ENCODE results near the gene CDH13.

The CDH13 gene

GRCh38 chr16:82857693-82858365 is 231.1 kb downstream of the CDH13 start:
- Histone ChIP-seq H3K36me3 (ENCODE audit: insufficient read depth, low read length) (no peaks in the 10 kb centered on the region), H3K9me3 (replicated peaks; ENCODE audit: low read length) (no peaks in the 10 kb centered on the region), H3K4me1 (ENCODE audit: control insufficient read depth, insufficient read depth, low read length) (no peaks in the 10 kb centered on the region), H3K9ac (ENCODE audit: low read depth, low read length) (no peak overlapping the region), H3K4me2 (ENCODE audit: low read length) (no peak overlapping the region), H3K4me3 (ENCODE audit: low read length) (no peak overlapping the region), H3K27me3 (ENCODE audit: control insufficient read depth, insufficient read depth, low read length) (no peaks in the 10 kb centered on the region)

GRCh38 chr16:82859662-82860061 is 232.9 kb downstream of the CDH13 start:
- Histone ChIP-seq H3K4me1 (ENCODE audit: control insufficient read depth, insufficient read depth, low read length) (no peaks in the 10 kb centered on the region), H3K4me3 (ENCODE audit: low read length) (no peak overlapping the region), H3K9ac (ENCODE audit: low read depth, low read length) (no peak overlapping the region), H3K36me3 (ENCODE audit: insufficient read depth, low read length) (peaks cover under 1% of the 10 kb centered on the region), H3K4me2 (ENCODE audit: low read length) (no peak overlapping the region), H3K27me3 (ENCODE audit: control insufficient read depth, insufficient read depth, low read length) (no peaks in the 10 kb centered on the region), H3K9me3 (replicated peaks; ENCODE audit: low read length) (no peaks in the 10 kb centered on the region)

GRCh38 chr16:82860071-82860470 is 233.3 kb downstream of the CDH13 start:
- H3K4me3 ChIP-seq (ENCODE audit: low read length) = no peak overlapping the region
- H3K27me3 ChIP-seq (ENCODE audit: control insufficient read depth, insufficient read depth, low read length) = no peaks in the 10 kb centered on the region
- H3K36me3 ChIP-seq (ENCODE audit: insufficient read depth, low read length) = peaks cover 4% of the 10 kb centered on the region
- no peak overlapping the region for H3K9ac ChIP-seq (ENCODE audit: low read depth, low read length)
- no peaks in the 10 kb centered on the region for H3K4me1 ChIP-seq (ENCODE audit: control insufficient read depth, insufficient read depth, low read length)
- H3K9me3 ChIP-seq (replicated peaks; ENCODE audit: low read length) = no peaks in the 10 kb centered on the region
- H3K4me2 ChIP-seq (ENCODE audit: low read length) = no peak overlapping the region

GRCh38 chr16:82862057-82862456 is 235.3 kb downstream of the CDH13 start:
- H3K4me1 ChIP-seq (ENCODE audit: control insufficient read depth, insufficient read depth, low read length) = no peaks in the 10 kb centered on the region
- H3K27me3 ChIP-seq (ENCODE audit: control insufficient read depth, insufficient read depth, low read length) = no peaks in the 10 kb centered on the region
- no peak overlapping the region for H3K9ac ChIP-seq (ENCODE audit: low read depth, low read length)
- H3K9me3 ChIP-seq (replicated peaks; ENCODE audit: low read length) = no peaks in the 10 kb centered on the region
- no peak overlapping the region for H3K4me3 ChIP-seq (ENCODE audit: low read length)
- H3K4me2 ChIP-seq (ENCODE audit: low read length) = no peak overlapping the region
- H3K36me3 ChIP-seq (ENCODE audit: insufficient read depth, low read length) = peaks cover 4% of the 10 kb centered on the region

- H3K9me3 ChIP-seq (replicated peaks; ENCODE audit: low read length) = no peaks in the 10 kb centered on the region
- no peak overlapping the region for H3K4me3 ChIP-seq (ENCODE audit: low read length)
- H3K9ac ChIP-seq (ENCODE audit: low read depth, low read length) = no peak overlapping the region
- H3K4me1 ChIP-seq (ENCODE audit: control insufficient read depth, insufficient read depth, low read length) = no peaks in the 10 kb centered on the region
- no peak overlapping the region for H3K4me2 ChIP-seq (ENCODE audit: low read length)
- H3K27me3 ChIP-seq (ENCODE audit: control insufficient read depth, insufficient read depth, low read length) = no peaks in the 10 kb centered on the region
- H3K36me3 ChIP-seq (ENCODE audit: insufficient read depth, low read length) = peaks cover 4% of the 10 kb centered on the region
Observed at GRCh38 chr16:82864332-82865040, 237.7 kb downstream of the CDH13 start.

GRCh38 chr16:82865412-82865811 is 238.6 kb downstream of the CDH13 start:
- Histone ChIP-seq H3K4me3 (ENCODE audit: low read length) (no peak overlapping the region), H3K4me1 (ENCODE audit: control insufficient read depth, insufficient read depth, low read length) (no peaks in the 10 kb centered on the region), H3K9ac (ENCODE audit: low read depth, low read length) (no peak overlapping the region), H3K27me3 (ENCODE audit: control insufficient read depth, insufficient read depth, low read length) (no peaks in the 10 kb centered on the region), H3K36me3 (ENCODE audit: insufficient read depth, low read length) (peaks cover 4% of the 10 kb centered on the region), H3K9me3 (replicated peaks; ENCODE audit: low read length) (no peaks in the 10 kb centered on the region), H3K4me2 (ENCODE audit: low read length) (no peak overlapping the region)

GRCh38 chr16:82867485-82867884 is 240.7 kb downstream of the CDH13 start:
- Histone ChIP-seq H3K4me2 (ENCODE audit: low read length) (no peak overlapping the region), H3K4me1 (ENCODE audit: control insufficient read depth, insufficient read depth, low read length) (no peaks in the 10 kb centered on the region), H3K9ac (ENCODE audit: low read depth, low read length) (no peak overlapping the region)

GRCh38 chr16:82874271-82874670 is 247.5 kb downstream of the CDH13 start:
- H3K9me3 ChIP-seq (replicated peaks; ENCODE audit: low read length) = no peaks in the 10 kb centered on the region
- H3K4me1 ChIP-seq (ENCODE audit: control insufficient read depth, insufficient read depth, low read length) = no peaks in the 10 kb centered on the region
- H3K9ac ChIP-seq (ENCODE audit: low read depth, low read length) = no peak overlapping the region
- H3K4me3 ChIP-seq (ENCODE audit: low read length) = no peak overlapping the region
- H3K27me3 ChIP-seq (ENCODE audit: control insufficient read depth, insufficient read depth, low read length) = no peaks in the 10 kb centered on the region
- H3K36me3 ChIP-seq (ENCODE audit: insufficient read depth, low read length) = no peaks in the 10 kb centered on the region
- no peak overlapping the region for H3K4me2 ChIP-seq (ENCODE audit: low read length)

More at GRCh38 chr16:82867485-82867884, 240.7 kb downstream of the CDH13 start:
- H3K4me3 ChIP-seq (ENCODE audit: low read length) = no peak overlapping the region
- peaks cover 4% of the 10 kb centered on the region for H3K36me3 ChIP-seq (ENCODE audit: insufficient read depth, low read length)
- H3K9me3 ChIP-seq (replicated peaks; ENCODE audit: low read length) = no peaks in the 10 kb centered on the region
- H3K27me3 ChIP-seq (ENCODE audit: control insufficient read depth, insufficient read depth, low read length) = no peaks in the 10 kb centered on the region

- Histone ChIP-seq H3K36me3 (ENCODE audit: insufficient read depth, low read length) (no peaks in the 10 kb centered on the region), H3K9me3 (replicated peaks; ENCODE audit: low read length) (no peaks in the 10 kb centered on the region), H3K4me2 (ENCODE audit: low read length) (no peak overlapping the region), H3K4me3 (ENCODE audit: low read length) (no peak overlapping the region), H3K4me1 (ENCODE audit: control insufficient read depth, insufficient read depth, low read length) (no peaks in the 10 kb centered on the region), H3K9ac (ENCODE audit: low read depth, low read length) (no peak overlapping the region), H3K27me3 (ENCODE audit: control insufficient read depth, insufficient read depth, low read length) (no peaks in the 10 kb centered on the region)
Observed at GRCh38 chr16:82874672-82875071, 247.9 kb downstream of the CDH13 start.

- no peaks in the 10 kb centered on the region for H3K4me1 ChIP-seq (ENCODE audit: control insufficient read depth, insufficient read depth, low read length)
- no peaks in the 10 kb centered on the region for H3K27me3 ChIP-seq (ENCODE audit: control insufficient read depth, insufficient read depth, low read length)
- H3K9ac ChIP-seq (ENCODE audit: low read depth, low read length) = no peak overlapping the region
- H3K4me2 ChIP-seq (ENCODE audit: low read length) = no peak overlapping the region
- no peaks in the 10 kb centered on the region for H3K9me3 ChIP-seq (replicated peaks; ENCODE audit: low read length)
- no peak overlapping the region for H3K4me3 ChIP-seq (ENCODE audit: low read length)
- H3K36me3 ChIP-seq (ENCODE audit: insufficient read depth, low read length) = no peaks in the 10 kb centered on the region
Observed at GRCh38 chr16:82876951-82877350, 250.2 kb downstream of the CDH13 start.

- Histone ChIP-seq H3K36me3 (ENCODE audit: insufficient read depth, low read length) (no peaks in the 10 kb centered on the region), H3K27me3 (ENCODE audit: control insufficient read depth, insufficient read depth, low read length) (no peaks in the 10 kb centered on the region), H3K4me2 (ENCODE audit: low read length) (no peak overlapping the region), H3K4me1 (ENCODE audit: control insufficient read depth, insufficient read depth, low read length) (no peaks in the 10 kb centered on the region), H3K4me3 (ENCODE audit: low read length) (no peak overlapping the region), H3K9me3 (replicated peaks; ENCODE audit: low read length) (no peaks in the 10 kb centered on the region), H3K9ac (ENCODE audit: low read depth, low read length) (no peak overlapping the region)
Observed at GRCh38 chr16:82878466-82878865, 251.7 kb downstream of the CDH13 start.

- Histone ChIP-seq H3K27me3 (ENCODE audit: control insufficient read depth, insufficient read depth, low read length) (no peaks in the 10 kb centered on the region), H3K4me3 (ENCODE audit: low read length) (no peak overlapping the region), H3K9me3 (replicated peaks; ENCODE audit: low read length) (no peaks in the 10 kb centered on the region), H3K4me2 (ENCODE audit: low read length) (no peak overlapping the region), H3K9ac (ENCODE audit: low read depth, low read length) (no peak overlapping the region), H3K4me1 (ENCODE audit: control insufficient read depth, insufficient read depth, low read length) (no peaks in the 10 kb centered on the region), H3K36me3 (ENCODE audit: insufficient read depth, low read length) (no peaks in the 10 kb centered on the region)
Observed at GRCh38 chr16:82880346-82880745, 253.6 kb downstream of the CDH13 start.

Data from skeletal muscle satellite cell (primary cell).